ENCODE results near the gene FAM13C.
"Not testable (repeated sequence)": the region's sequence is repeated elsewhere in the genome, so short reads cannot be mapped to it uniquely, and the experiment has no call there.

FAM13C gene

DNA sequence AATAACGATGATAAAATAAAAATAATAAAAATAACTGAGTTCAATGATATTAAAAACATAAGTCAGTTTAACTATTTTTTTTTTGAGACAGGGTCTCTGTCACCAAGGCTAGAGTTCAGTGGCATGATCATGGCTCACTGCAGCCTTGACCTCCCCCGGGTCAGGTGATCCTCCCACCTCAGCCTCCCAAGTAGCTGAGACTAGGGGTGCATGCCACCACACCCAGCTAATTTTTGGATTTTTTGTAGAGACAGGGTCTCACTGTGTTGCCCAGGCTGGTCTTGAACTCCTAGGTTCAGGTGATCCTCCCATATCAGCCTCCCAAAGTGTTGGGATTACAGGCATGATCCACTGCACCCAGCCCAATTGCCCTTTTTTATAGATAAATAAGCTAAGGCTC is 138.8 kb downstream of the FAM13C start:
- not testable (repeated sequence) for DNase-seq

DNA sequence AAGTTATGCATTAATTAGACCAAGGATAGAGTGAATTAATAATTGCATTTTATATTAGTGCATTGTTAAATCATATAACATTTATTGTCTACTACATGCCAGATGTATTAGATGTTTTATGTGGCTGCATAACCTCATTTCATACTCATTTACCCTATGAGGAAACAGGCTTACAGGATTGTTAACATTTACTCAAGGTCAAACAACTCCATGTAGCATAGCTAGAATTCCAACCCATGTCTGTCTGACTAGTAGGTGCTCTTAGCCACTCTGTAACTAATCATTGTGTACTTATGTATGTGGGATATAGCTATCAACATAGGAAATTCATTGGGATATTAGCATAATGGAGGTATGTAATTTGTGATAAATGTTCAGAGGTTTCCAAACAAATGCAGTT is 139.6 kb downstream of the FAM13C start:
- DNase-seq = no peak

DNA sequence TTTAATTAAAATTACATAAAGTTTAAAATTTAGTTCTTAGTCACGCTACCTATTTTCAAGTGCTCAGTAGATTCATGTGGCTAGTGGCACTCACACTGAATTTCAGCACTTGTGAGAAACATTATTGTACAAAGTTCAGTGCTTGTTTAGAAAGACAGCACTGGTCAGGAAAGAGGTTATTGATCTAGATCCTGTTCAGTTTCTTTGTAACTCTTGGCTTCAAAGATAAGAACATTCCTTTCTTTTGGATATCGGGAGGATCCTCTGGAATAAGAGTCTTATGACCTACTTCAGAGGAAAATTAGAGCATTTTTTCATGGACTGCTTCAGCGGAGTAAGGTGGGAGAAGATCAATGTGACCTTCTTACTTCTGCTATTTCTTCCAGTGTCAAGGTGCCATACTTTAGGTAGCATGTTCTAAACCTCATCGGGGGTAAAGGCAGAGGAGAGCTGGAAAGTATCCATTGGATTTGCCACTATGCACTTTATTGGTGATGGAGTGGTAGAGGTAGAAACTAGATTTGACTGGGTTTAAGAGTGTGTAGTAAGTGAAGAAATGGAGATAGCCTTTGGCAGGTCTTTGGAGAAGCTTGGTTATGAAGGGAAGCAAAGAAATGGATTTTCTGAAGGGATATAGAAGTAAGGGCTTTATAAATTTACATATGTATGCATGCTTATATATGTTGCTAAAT is 146.0 kb downstream of the FAM13C start:
- no peak for DNase-seq

DNA sequence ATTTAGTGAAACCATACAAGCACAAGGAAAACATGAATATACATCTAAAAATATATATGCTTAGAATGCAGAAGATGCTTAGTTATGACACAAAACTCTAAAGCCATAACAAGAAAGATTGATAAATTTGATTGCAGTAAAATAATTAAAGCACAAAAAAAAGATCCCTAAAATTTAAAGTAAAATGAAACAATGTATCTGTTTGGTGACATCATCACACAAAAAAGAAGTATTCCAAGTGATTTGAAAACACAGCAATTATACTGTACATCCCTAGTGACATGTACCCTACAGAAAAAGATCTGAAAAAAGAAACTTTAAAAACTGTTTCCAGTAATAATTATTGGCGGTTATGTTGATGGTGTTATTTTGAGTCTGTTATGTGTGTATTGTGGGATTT is 148.2 kb downstream of the FAM13C start:
- no peak for DNase-seq

DNA sequence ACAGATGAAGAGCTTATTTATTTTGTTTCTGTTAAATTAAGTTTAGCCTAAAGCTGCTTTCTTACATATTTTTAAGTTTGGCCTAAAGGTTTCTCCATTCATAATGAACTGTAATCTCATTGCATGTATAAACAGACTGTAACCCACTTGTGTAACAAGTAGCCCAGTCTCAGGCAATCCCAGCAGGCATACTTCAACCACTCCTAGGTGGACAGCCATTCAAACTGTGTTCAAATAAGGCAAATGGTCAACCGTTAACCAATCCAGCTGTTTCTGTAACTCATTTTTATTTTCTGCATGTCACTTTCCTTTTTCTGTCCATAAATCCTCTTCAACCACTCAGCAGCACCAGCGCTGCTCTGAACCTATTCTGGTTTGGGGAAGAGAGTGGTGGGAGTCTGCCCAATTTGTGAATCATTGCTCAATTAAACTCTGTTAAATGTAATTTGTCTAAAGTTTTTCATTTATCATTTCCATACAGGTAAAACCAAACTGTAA is 150.0 kb downstream of the FAM13C start:
- DNase-seq = no peak

DNA sequence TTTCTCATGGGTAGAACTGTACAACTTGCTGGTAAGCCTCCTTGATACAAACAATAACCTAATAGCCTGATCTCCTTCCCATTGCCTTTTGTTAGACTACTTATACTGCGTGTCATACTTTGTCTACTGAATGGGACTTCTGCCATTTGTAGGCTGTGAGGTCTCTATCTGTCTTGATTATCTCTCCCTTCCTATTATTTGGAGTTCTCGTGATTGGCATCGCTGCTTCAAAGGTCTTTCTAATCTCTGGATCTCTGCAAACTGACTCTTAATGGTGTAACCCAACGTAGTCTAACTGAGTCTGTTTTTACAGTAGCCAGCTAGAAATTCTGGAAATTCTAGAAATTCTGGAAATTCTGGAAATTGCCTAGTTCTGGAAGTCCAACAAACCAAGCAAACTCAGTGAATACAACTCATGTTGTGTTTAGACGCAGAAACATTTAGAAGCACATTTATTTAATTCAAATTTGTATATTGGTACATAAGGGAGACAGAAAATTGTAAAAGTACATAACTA is 156.1 kb downstream of the FAM13C start:
- DNase-seq = no peak
